GM19463 (cell line): ENCODE results near the gene P2RX2.

Experiments used
- ATAC-seq: cut with Tn5 transposase; IDR thresholded peaks from one replicate; pipeline ENCODE4 v1.9.1; 2021; ENCODE audit warnings: mild to moderate bottlenecking, moderate library complexity; ENCODE audit not compliant: unreplicated experiment

P2RX2 gene

GRCh38 chr12:132617135-132617701, 1.4 kb upstream of the P2RX2 start:
- no peak for ATAC-seq

- no peak for ATAC-seq
Observed at GRCh38 chr12:132617822-132618682, 524 bp upstream of the P2RX2 start.

GRCh38 chr12:132619071-132619385, 452 bp downstream of the P2RX2 start:
- no peak for ATAC-seq

GRCh38 chr12:132619386-132620112, 973 bp downstream of the P2RX2 start:
- no peak for ATAC-seq

GRCh38 chr12:132620113-132620898, 1.7 kb downstream of the P2RX2 start:
- ATAC-seq = no peak

- ATAC-seq = no peak
Observed at GRCh38 chr12:132620899-132621656, 2.5 kb downstream of the P2RX2 start.

- no peak for ATAC-seq
Observed at GRCh38 chr12:132621657-132622435, 3.3 kb downstream of the P2RX2 start.

GRCh38 chr12:132622437-132623071, 4.0 kb downstream of the P2RX2 start:
- ATAC-seq = no peak

- ATAC-seq = no peak
Observed at GRCh38 chr12:132623072-132623869, 4.7 kb downstream of the P2RX2 start.

- ATAC-seq = no peak
Observed at GRCh38 chr12:132624186-132624855, 5.7 kb downstream of the P2RX2 start.

- ATAC-seq = no peak
Observed at GRCh38 chr12:132624910-132625630, 6.5 kb downstream of the P2RX2 start.

GRCh38 chr12:132625731-132626430, 7.3 kb downstream of the P2RX2 start:
- no peak for ATAC-seq

- ATAC-seq = no peak
Observed at GRCh38 chr12:132629330-132629729, 10.8 kb downstream of the P2RX2 start.

- no peak for ATAC-seq
Observed at GRCh38 chr12:132630672-132631071, 12.1 kb downstream of the P2RX2 start.

GRCh38 chr12:132631666-132632065, 13.1 kb downstream of the P2RX2 start:
- ATAC-seq = no peak

GRCh38 chr12:132632521-132633228, 14.1 kb downstream of the P2RX2 start:
- ATAC-seq = peak; percentile 54
